IMR-90 (cell line): Measurements from ENCODE around the gene ANO10. TPM values are rescaled to one million over a fixed set of nuclear protein-coding genes. Genes with fewer than 3 reads are reported as not detected.
"Not testable (repeated sequence)": the region's sequence is repeated elsewhere in the genome, so short reads cannot be mapped to it uniquely, and the experiment has no call there.

Experiments
- ATAC-seq: fragments of 200-7000 bp; cut with Tn5 transposase; 2 replicates; pipeline ENCODE4 v1.9.1; 2020; ENCODE audit warnings: low read depth, mild to moderate bottlenecking, moderate library complexity
- BruUV-seq: library from RNA; stranded (reverse); fragments of 400-500 nt; replicated peaks from 2 replicates; lab custom pipeline; 2021; lab: Mats Ljungman, UMichigan
- CTCF ChIA-PET: fragments of 300-600 bp; formaldehyde crosslinking; extraction: SDS; loops from one replicate; lab custom pipeline; 2021; ENCODE audit warnings: antibody characterized with exemption; lab: Yijun Ruan, JAX
- POLR2A ChIA-PET: fragments of 300-600 bp; sonication (Branson Sonifier 250); formaldehyde crosslinking; loops from one replicate; lab custom pipeline; 2022; ENCODE audit warnings: antibody characterized with exemption; ENCODE audit not compliant: unreplicated experiment; lab: Charles Lee
- DNase-seq: peaks from one replicate; pipeline ENCODE4 v3.0.0; 2013
- H2AFZ ChIP-seq: replicated peaks from 2 replicates; pipeline ENCODE3; 2013; ENCODE audit warnings: low read length, mild to moderate bottlenecking; ENCODE audit not compliant: poor library complexity
- H2AK5ac ChIP-seq: 2 replicates; pipeline ENCODE4 v1.6.1; 2013; ENCODE audit warnings: low read depth, low read length, inconsistent platforms
- H2AK9ac ChIP-seq: replicated peaks from 2 replicates; pipeline ENCODE3; 2013; ENCODE audit warnings: mild to moderate bottlenecking, low read depth, low read length, moderate library complexity; ENCODE audit not compliant: poor library complexity
- H2BK120ac ChIP-seq: 2 replicates; pipeline ENCODE4 v1.6.1; 2013; ENCODE audit warnings: low read depth, low read length, inconsistent platforms
- H2BK15ac ChIP-seq: 3 replicates; pipeline ENCODE4 v1.6.1; 2013; ENCODE audit warnings: low read depth, low read length, inconsistent platforms
- H2BK20ac ChIP-seq: 2 replicates; pipeline ENCODE4 v1.6.1; 2013; ENCODE audit warnings: low read depth, mild to moderate bottlenecking, inconsistent platforms, low read length, moderate library complexity
- H2BK5ac ChIP-seq: 2 replicates; pipeline ENCODE4 v1.6.1; 2013; ENCODE audit warnings: mild to moderate bottlenecking, low read depth, low read length, inconsistent platforms; ENCODE audit not compliant: poor library complexity, severe bottlenecking
- H3K14ac ChIP-seq: replicated peaks from 2 replicates; pipeline ENCODE4 v1.6.1; 2013; ENCODE audit warnings: low read depth, low read length, inconsistent platforms
- H3K18ac ChIP-seq: 2 replicates; pipeline ENCODE4 v1.6.1; 2013; ENCODE audit warnings: low read depth, low read length, control low read depth
- H3K23ac ChIP-seq: 2 replicates; pipeline ENCODE4 v1.6.1; 2013; ENCODE audit warnings: low read depth, low read length, inconsistent platforms
- H3K27ac ChIP-seq: 2 replicates; pipeline ENCODE4 v1.5.1; 2013; ENCODE audit warnings: mild to moderate bottlenecking, control low read depth, low read length; ENCODE audit not compliant: insufficient read depth
- H3K27me3 ChIP-seq: 2 replicates; pipeline ENCODE4 v1.6.1; 2013; ENCODE audit warnings: low read length; ENCODE audit not compliant: control insufficient read depth, insufficient read depth
- H3K36me3 ChIP-seq: 2 replicates; pipeline ENCODE4 v1.6.1; 2013; ENCODE audit warnings: low read length, mixed read lengths; ENCODE audit not compliant: control insufficient read depth, insufficient read depth
- H3K4ac ChIP-seq: 2 replicates; pipeline ENCODE4 v1.6.1; 2013; ENCODE audit warnings: low read depth, low read length, inconsistent platforms
- H3K4me1 ChIP-seq: 2 replicates; pipeline ENCODE4 v1.6.1; 2013; ENCODE audit warnings: low read length, mixed read lengths; ENCODE audit not compliant: control insufficient read depth, insufficient read depth
- H3K4me2 ChIP-seq: 2 replicates; pipeline ENCODE4 v1.6.1; 2013; ENCODE audit warnings: low read depth, mild to moderate bottlenecking, control low read depth, low read length, moderate library complexity
- H3K4me3 ChIP-seq: 2 replicates; pipeline ENCODE4 v1.5.1; 2013; ENCODE audit warnings: low read depth, mild to moderate bottlenecking, control low read depth, low read length, moderate library complexity; ENCODE audit not compliant: insufficient read depth
- H3K56ac ChIP-seq: 2 replicates; pipeline ENCODE4 v1.6.1; 2013; ENCODE audit warnings: low read length, inconsistent platforms; ENCODE audit not compliant: insufficient read depth; ENCODE audit errors: extremely low read depth
- H3K79me1 ChIP-seq, 2 experiments: 2 replicates each; pipeline ENCODE4 v1.6.1; 2013; ENCODE audit warnings: low read length in 2 of 2, inconsistent platforms in 1 of 2, low read depth in 1 of 2
- H3K9ac ChIP-seq: 2 replicates; pipeline ENCODE4 v1.6.1; 2013; ENCODE audit warnings: low read depth, low read length, control low read depth
- H3K9me1 ChIP-seq: 2 replicates; pipeline ENCODE4 v1.6.1; 2013; ENCODE audit warnings: low read length, inconsistent platforms; ENCODE audit not compliant: insufficient read depth
- H3K9me3 ChIP-seq: 2 replicates; pipeline ENCODE4 v1.6.1; 2013; ENCODE audit warnings: low read length; ENCODE audit not compliant: control insufficient read depth, insufficient read depth
- H4K20me1 ChIP-seq: 2 replicates; pipeline ENCODE4 v1.6.1; 2013; ENCODE audit warnings: low read length, inconsistent platforms; ENCODE audit not compliant: insufficient read depth
- H4K5ac ChIP-seq: 2 replicates; pipeline ENCODE4 v1.6.1; 2013; ENCODE audit warnings: mild to moderate bottlenecking, low read depth, low read length, control low read depth
- H4K8ac ChIP-seq, 2 experiments: 2 replicates each; pipeline ENCODE4 v1.6.1; 2013; ENCODE audit warnings: low read depth in 2 of 2, low read length in 2 of 2, control low read depth in 1 of 2, inconsistent platforms in 1 of 2
- H4K91ac ChIP-seq: 2 replicates; pipeline ENCODE4 v1.6.1; 2013; ENCODE audit warnings: low read depth, low read length, inconsistent platforms; ENCODE audit not compliant: insufficient read depth
- WGBS, 2 experiments: methylation state at CpG; one replicate each; pipeline versions ENCODE4 v1.1.5 to v1.1.7; 2013; ENCODE audit warnings: missing lambda C conversion rate in 2 of 2; ENCODE audit not compliant: insufficient read length in 1 of 2; ENCODE audit errors: extremely low coverage in 2 of 2; 5-methylcytosine and 5-hydroxymethylcytosine counted together
- dilution Hi-C: fragments of 300-500 bp; cut with HindIII; formaldehyde crosslinking; loops from one replicate; pipeline ENCODE4 v1.14.3; 2018; ENCODE audit warnings: low sequenced_read_pairs; ENCODE audit not compliant: unreplicated experiment
- in situ Hi-C: fragments of 300-500 bp; cut with MboI; formaldehyde crosslinking; loops from 3 replicates; pipeline ENCODE4 v1.14.3; 2019; ENCODE audit warnings: low sequenced_read_pairs, inconsistent platforms, mixed read lengths
- intact Hi-C: fragments of 100-400 bp; cut with micrococcal nuclease; formaldehyde crosslinking; loops from 2 replicates; pipeline ENCODE4 v1.10.0; 2022
- polyA plus RNA-seq, 3 experiments: library from polyadenylated mRNA; depleted of rRNA; stranded (reverse); fragments of >200 nt; gene quantifications; 2 replicates each; pipeline ENCODE4 v1.2.3, GENCODE V29; 2012; ENCODE audit warnings: low replicate concordance in 1 of 3
- total RNA-seq: library from RNA; depleted of rRNA; stranded (reverse); fragments of >200 nt; gene quantifications from 2 replicates; pipeline ENCODE4 v1.2.3, GENCODE V29; 2012

The ANO10 gene
- total and polyA plus RNA-seq, 2 of the 4 experiments (the other 2 are of a cell fraction) = 28.5 to 41.6 TPM

GRCh38 chr3:43591866-43592265, 29.9 kb downstream of the ANO10 start:
- H3K4me1 ChIP-seq, H3K79me1 ChIP-seq, H4K8ac ChIP-seq, H3K27me3 ChIP-seq, intact Hi-C loops, H3K23ac ChIP-seq, in situ Hi-C loops, H2BK15ac ChIP-seq, H3K9ac ChIP-seq, H3K4me3 ChIP-seq, H3K56ac ChIP-seq, ATAC-seq, H2BK120ac ChIP-seq, DNase-seq, H4K20me1 ChIP-seq, POLR2A ChIA-PET, H2BK5ac ChIP-seq, dilution Hi-C loops, CTCF ChIA-PET, H3K4me2 ChIP-seq, H3K9me3 ChIP-seq, H3K18ac ChIP-seq, H2BK20ac ChIP-seq, BruUV-seq, H3K14ac ChIP-seq, H3K9me1 ChIP-seq, H2AK5ac ChIP-seq, H4K91ac ChIP-seq, H2AK9ac ChIP-seq, H3K27ac ChIP-seq, H2AFZ ChIP-seq, H4K5ac ChIP-seq, H3K4ac ChIP-seq: not testable (repeated sequence)
- WGBS, 2 experiments = no CpG with 5 or more reads among the region's 10 CpGs
- H3K36me3 ChIP-seq = peaks cover 15% of the 10 kb centered on the region
